ENCODE data around the gene NECTIN1. TPM values are rescaled to one million over a fixed set of nuclear protein-coding genes. Genes with fewer than 3 reads are reported as not detected.

Gene NECTIN1
- total and polyA plus RNA-seq, 2 of the 13 experiments (the other 11 are each of a cell fraction or from before 2014, with no cell fraction given): 3.9 to 7.3 TPM

- no peak overlapping the region; the same call in 1 of the 2 replicates for H3K9ac ChIP-seq (ENCODE audit: insufficient read depth, low read depth, low read length)
- POLR2A ChIA-PET: no interaction called here
- no peaks in the 10 kb centered on the region for H3K9me3 ChIP-seq (ENCODE audit: low read length)
- in situ Hi-C loops (cut with HindIII; ENCODE audit: extremely low pct_ligation_motif_present, low pct_unique_long_range_greater_than_20kb) (no loop called here), intact Hi-C loops (cut with micrococcal nuclease; ENCODE audit: unreplicated experiment) (no loop called here)
- DNase-seq (ENCODE audit: low spot score) (peak; percentile 83), FAIRE-seq (no peak), ATAC-seq (peak; percentile 86)
- H3K27me3 ChIP-seq (ENCODE audit: control insufficient read depth in 1 of 2, insufficient read depth in 2 of 2, low read length in 2 of 2): peaks cover 1 to 26% of the 10 kb centered on the region in 2 experiments; a peak in 4 of 5 replicates
- H3K4me1 ChIP-seq (ENCODE audit: insufficient read depth, low read length): peaks cover 48% of the 10 kb centered on the region
- 18% methylated on average over 9 of the region's 9 CpGs for WGBS (ENCODE audit: low lambda C conversion rate)
- peak overlapping the region; percentile 47 for H3K4me2 ChIP-seq (ENCODE audit: low read depth, low read length)
- no peak overlapping the region for H3K27ac ChIP-seq (ENCODE audit: extremely low read length, insufficient read depth, low read length)
- peak overlapping the region in 1 of 3 experiments; percentile 11; a peak in 1 of 6 replicates for H3K4me3 ChIP-seq (replicated peaks in 1 of 3; ENCODE audit: insufficient read depth in 1 of 3, low read depth in 2 of 3, low read length in 3 of 3)
- H3K79me2 ChIP-seq (ENCODE audit: insufficient read depth, low read length): no peaks in the 10 kb centered on the region
- no peak overlapping the region for H2AFZ ChIP-seq (ENCODE audit: low read length)
- no peaks in the 10 kb centered on the region for H3K36me3 ChIP-seq (replicated peaks in 1 of 2; ENCODE audit: control insufficient read depth in 1 of 2, insufficient read depth in 2 of 2, low read length in 2 of 2)
- BruUV-seq (replicated peaks): no TSS peak
- H4K20me1 ChIP-seq (ENCODE audit: insufficient read depth, low read length): no peaks in the 10 kb centered on the region
- CTCF ChIA-PET (ENCODE audit: low intra/inter-chr PET ratio, low total read pairs): no interaction called here
- TF ChIP-seq, protein P1, sequence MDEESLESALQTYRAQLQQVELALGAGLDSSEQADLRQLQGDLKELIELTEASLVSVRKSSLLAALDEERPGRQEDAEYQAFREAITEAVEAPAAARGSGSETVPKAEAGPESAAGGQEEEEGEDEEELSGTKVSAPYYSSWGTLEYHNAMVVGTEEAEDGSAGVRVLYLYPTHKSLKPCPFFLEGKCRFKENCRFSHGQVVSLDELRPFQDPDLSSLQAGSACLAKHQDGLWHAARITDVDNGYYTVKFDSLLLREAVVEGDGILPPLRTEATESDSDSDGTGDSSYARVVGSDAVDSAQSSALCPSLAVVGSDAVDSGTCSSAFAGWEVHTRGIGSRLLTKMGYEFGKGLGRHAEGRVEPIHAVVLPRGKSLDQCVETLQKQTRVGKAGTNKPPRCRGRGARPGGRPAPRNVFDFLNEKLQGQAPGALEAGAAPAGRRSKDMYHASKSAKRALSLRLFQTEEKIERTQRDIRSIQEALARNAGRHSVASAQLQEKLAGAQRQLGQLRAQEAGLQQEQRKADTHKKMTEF (CRISPR knock-in tag; IDR thresholded peaks at IDR 0.05): no peak
- TF ChIP-seq SP2 (CRISPR knock-in tag; IDR thresholded peaks at IDR 0.05) (no peak), FOXA3 (CRISPR knock-in tag; IDR thresholded peaks at IDR 0.05) (peak; percentile 65), EEA1 (CRISPR knock-in tag; IDR thresholded peaks at IDR 0.05; ENCODE audit: borderline replicate concordance) (no peak), ZNF441 (CRISPR knock-in tag; IDR thresholded peaks at IDR 0.05; ENCODE audit: borderline replicate concordance) (no peak), GABPA (IDR thresholded peaks at IDR 0.05; ENCODE audit: low read depth, low read length) (peak; percentile 27; the same call in 1 of the 2 replicates), GABPA (CRISPR knock-in tag; IDR thresholded peaks at IDR 0.05; ENCODE audit: low read depth) (peak; percentile 88), ZNF451 (CRISPR knock-in tag; IDR thresholded peaks at IDR 0.05) (no peak), ZNF614 (CRISPR knock-in tag; IDR thresholded peaks at IDR 0.05; ENCODE audit: borderline replicate concordance) (peak; percentile 63; the same call in 1 of the 2 replicates), PAX8 (CRISPR knock-in tag; IDR thresholded peaks at IDR 0.05; ENCODE audit: borderline replicate concordance) (no peak), GABPB1 (CRISPR knock-in tag; IDR thresholded peaks at IDR 0.05) (peak; percentile 72), CREM (IDR thresholded peaks at IDR 0.05) (peak; percentile 22; the same call in 1 of the 2 replicates), CREM (CRISPR knock-in tag; IDR thresholded peaks at IDR 0.05) (no peak), IRF2 (CRISPR knock-in tag; IDR thresholded peaks at IDR 0.05) (0 out of 2 replicates have a peak, but pooled peaks have one; percentile 36), ELF1 (CRISPR knock-in tag; IDR thresholded peaks at IDR 0.05) (peak; percentile 56), CHCHD3 (CRISPR knock-in tag; IDR thresholded peaks at IDR 0.05) (no peak), ZNF776 (CRISPR knock-in tag; IDR thresholded peaks at IDR 0.05) (no peak), MAFK (conservative IDR thresholded peaks at IDR 0.05 in 1 of 2, IDR thresholded peaks at IDR 0.05 in 1 of 2; ENCODE audit: low read length in 2 of 2) (peak; percentile 79 to 80), RXRB (CRISPR knock-in tag; IDR thresholded peaks at IDR 0.05; ENCODE audit: borderline replicate concordance) (peak; percentile 56; the same call in 1 of the 2 replicates)
- TF ChIP-seq, protein P2, sequence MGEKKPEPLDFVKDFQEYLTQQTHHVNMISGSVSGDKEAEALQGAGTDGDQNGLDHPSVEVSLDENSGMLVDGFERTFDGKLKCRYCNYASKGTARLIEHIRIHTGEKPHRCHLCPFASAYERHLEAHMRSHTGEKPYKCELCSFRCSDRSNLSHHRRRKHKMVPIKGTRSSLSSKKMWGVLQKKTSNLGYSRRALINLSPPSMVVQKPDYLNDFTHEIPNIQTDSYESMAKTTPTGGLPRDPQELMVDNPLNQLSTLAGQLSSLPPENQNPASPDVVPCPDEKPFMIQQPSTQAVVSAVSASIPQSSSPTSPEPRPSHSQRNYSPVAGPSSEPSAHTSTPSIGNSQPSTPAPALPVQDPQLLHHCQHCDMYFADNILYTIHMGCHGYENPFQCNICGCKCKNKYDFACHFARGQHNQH (CRISPR knock-in tag; IDR thresholded peaks at IDR 0.05): peak; percentile 33; the same call in 1 of the 2 replicates
- TF ChIP-seq, protein P3, sequence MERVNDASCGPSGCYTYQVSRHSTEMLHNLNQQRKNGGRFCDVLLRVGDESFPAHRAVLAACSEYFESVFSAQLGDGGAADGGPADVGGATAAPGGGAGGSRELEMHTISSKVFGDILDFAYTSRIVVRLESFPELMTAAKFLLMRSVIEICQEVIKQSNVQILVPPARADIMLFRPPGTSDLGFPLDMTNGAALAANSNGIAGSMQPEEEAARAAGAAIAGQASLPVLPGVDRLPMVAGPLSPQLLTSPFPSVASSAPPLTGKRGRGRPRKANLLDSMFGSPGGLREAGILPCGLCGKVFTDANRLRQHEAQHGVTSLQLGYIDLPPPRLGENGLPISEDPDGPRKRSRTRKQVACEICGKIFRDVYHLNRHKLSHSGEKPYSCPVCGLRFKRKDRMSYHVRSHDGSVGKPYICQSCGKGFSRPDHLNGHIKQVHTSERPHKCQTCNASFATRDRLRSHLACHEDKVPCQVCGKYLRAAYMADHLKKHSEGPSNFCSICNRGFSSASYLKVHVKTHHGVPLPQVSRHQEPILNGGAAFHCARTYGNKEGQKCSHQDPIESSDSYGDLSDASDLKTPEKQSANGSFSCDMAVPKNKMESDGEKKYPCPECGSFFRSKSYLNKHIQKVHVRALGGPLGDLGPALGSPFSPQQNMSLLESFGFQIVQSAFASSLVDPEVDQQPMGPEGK (CRISPR knock-in tag; IDR thresholded peaks at IDR 0.05): peak; percentile 24; the same call in 1 of the 2 replicates
These were observed 113.8 kb downstream of the NECTIN1 start for GRCh38 chr11:119615003-119615881.

Data from HepG2 (cell line).